Measurements from ENCODE around the gene CELA2A.
"Not testable (repeated sequence)": the region's sequence is repeated elsewhere in the genome, so short reads cannot be mapped to it uniquely, and the experiment has no call there.

CELA2A gene

GRCh38 chr1:15500184-15501178, 43.9 kb downstream of the CELA2A start:
- DNase-seq (ENCODE audit: low read depth, low spot score) = no peak

GRCh38 chr1:15501208-15502032, 44.9 kb downstream of the CELA2A start:
- peak; percentile 18 for DNase-seq (ENCODE audit: low read depth, low spot score)

DNA sequence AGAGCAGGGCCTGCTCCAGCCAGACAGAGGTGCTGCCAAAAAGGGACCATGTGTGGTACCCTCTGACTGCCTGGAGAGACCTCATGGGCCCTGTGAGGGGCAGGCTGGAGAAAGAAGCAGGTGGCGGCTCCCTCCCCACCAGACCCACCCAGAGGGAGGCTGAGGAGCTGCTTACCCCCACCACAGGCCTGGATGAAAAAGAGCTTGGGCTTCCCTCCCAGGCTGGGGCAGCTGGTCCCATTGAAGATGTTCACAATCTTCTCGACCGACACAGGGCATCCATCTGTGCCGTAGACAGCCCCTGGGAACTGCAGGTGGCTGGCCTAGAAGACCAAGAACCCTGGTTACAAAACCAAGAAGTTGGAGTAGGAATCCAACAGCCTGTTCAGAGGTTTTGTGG, 47.9 kb downstream of the CELA2A start:
- DNase-seq (ENCODE audit: low read depth, low spot score) = no peak

DNA sequence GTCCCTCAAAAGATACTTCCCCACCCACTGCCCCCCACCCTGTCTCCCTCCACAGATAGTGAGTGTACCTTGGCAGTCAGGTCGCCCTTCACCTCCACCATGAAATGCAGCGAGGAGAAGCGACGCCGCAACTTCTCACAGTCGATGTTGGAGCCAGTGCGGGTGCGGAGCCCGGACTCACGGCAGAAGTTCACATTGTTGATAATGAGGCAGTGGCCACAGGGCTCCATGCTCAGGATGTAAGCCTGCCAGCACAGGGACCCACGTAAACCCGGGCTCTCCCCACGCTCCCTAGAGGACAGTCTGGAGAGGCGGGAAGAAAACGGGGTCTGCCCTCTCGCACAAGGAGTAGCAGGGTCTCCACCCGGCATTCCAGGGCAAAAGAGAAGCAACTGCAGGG, 50.3 kb downstream of the CELA2A start:
- no peak for DNase-seq (ENCODE audit: low read depth, low spot score)

GRCh38 chr1:15507278-15507677, 50.7 kb downstream of the CELA2A start:
- DNase-seq (ENCODE audit: low read depth, low spot score) = no peak

GRCh38 chr1:15508700-15509487, 52.4 kb downstream of the CELA2A start:
- no peak for DNase-seq (ENCODE audit: low read depth, low spot score)

- no peak for DNase-seq (ENCODE audit: low read depth, low spot score)
Measured at GRCh38 chr1:15509586-15509985, 53.1 kb downstream of the CELA2A start.

GRCh38 chr1:15510611-15511405, 54.3 kb downstream of the CELA2A start:
- no peak for DNase-seq (ENCODE audit: low read depth, low spot score)

DNA sequence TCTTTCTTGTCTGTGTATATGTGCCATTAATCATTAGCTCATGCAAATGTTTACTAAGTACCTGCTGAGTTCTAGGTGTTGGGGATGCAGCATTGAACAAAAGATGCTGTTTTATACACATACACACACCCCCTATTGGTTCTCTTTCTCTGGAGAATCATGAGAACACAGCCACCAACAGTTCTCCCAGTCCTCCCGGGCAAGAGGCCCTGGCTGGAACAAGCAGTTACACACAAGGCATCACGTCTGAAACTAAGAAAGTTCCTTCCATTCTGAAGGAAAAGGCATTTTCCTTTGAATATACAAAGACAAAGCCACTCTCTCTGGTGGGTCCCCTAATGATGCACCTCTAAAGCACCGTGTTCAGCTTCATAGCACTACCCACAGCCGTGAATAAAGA, 56.7 kb downstream of the CELA2A start:
- DNase-seq (ENCODE audit: low read depth, low spot score) = no peak

DNA sequence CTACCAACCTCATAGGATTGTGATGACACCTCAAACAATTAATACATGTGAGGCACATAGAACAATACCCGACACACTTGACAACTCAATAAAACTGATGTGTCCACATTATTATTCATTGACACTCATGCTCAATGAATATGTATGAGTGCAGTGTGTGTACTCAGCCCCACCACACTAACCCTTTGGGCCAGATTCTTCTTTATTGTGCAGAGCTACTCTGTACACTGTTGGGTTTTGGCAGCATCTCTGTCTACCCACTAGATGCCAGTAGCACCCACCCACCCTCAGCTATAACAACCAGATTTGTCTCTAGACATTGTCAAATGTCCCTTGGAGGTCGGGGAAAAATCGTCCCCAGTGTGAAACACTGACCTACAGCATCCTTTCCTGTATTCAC, 57.4 kb downstream of the CELA2A start:
- no peak for DNase-seq (ENCODE audit: low read depth, low spot score)

- not testable (repeated sequence) for DNase-seq (ENCODE audit: low read depth, low spot score)
Measured at GRCh38 chr1:15514557-15514956, 58.0 kb downstream of the CELA2A start.

- DNase-seq (ENCODE audit: low read depth, low spot score) = no peak
Measured at GRCh38 chr1:15515022-15515663, 58.6 kb downstream of the CELA2A start.

GRCh38 chr1:15519625-15520024, 63.1 kb downstream of the CELA2A start:
- no peak for DNase-seq (ENCODE audit: low read depth, low spot score)

GRCh38 chr1:15521206-15521906, 64.8 kb downstream of the CELA2A start:
- DNase-seq (ENCODE audit: low read depth, low spot score) = not testable (repeated sequence)
